NT2/D1 (cell line): Measurements from ENCODE around the gene C1orf174.
"Not testable (repeated sequence)": the region's sequence is repeated elsewhere in the genome, so short reads cannot be mapped to it uniquely, and the experiment has no call there.

ENCODE experiments used
- DNase-seq: peaks from one replicate; pipeline ENCODE4 v3.0.0-alpha.2; 2011; ENCODE audit warnings: low read depth, low spot score
- H3K27me3 ChIP-seq: 2 replicates; pipeline ENCODE4 v1.6.0; 2011; ENCODE audit warnings: mild to moderate bottlenecking; ENCODE audit not compliant: insufficient read length, insufficient read depth
- H3K36me3 ChIP-seq: 2 replicates; pipeline ENCODE4 v1.6.1; 2011; ENCODE audit warnings: mild to moderate bottlenecking, low read length, mixed read lengths; ENCODE audit not compliant: insufficient read depth, insufficient read length
- H3K4me1 ChIP-seq: 2 replicates; pipeline ENCODE4 v1.5.1; 2011; ENCODE audit not compliant: insufficient read depth, insufficient read length
- H3K4me3 ChIP-seq: 2 replicates; pipeline ENCODE4 v1.5.1; 2011; ENCODE audit warnings: low read depth; ENCODE audit not compliant: insufficient read length
- H3K9ac ChIP-seq: 2 replicates; pipeline ENCODE4 v1.6.0; 2011; ENCODE audit warnings: low read depth; ENCODE audit not compliant: insufficient read length
- H3K9me3 ChIP-seq: 2 replicates; pipeline ENCODE4 v1.5.1; 2011; ENCODE audit warnings: mild to moderate bottlenecking, low read length; ENCODE audit not compliant: insufficient read depth
- SUZ12 ChIP-seq: IDR thresholded peaks from 2 replicates; pipeline ENCODE4 v1.6.1; 2011; ENCODE audit not compliant: insufficient read length, insufficient read depth; ENCODE audit errors: extremely low read depth
- YY1 ChIP-seq: IDR thresholded peaks from 2 replicates; pipeline ENCODE4 v1.6.1; 2011; ENCODE audit not compliant: insufficient read length, insufficient read depth
- ZNF274 ChIP-seq: IDR thresholded peaks from 2 replicates; pipeline ENCODE4 v1.6.1; 2011; ENCODE audit warnings: mild to moderate bottlenecking, low read depth, low read length

C1orf174 gene

GRCh38 chr1:3924186-3924824 lies 24.2 kb upstream of the C1orf174 start:
- Histone ChIP-seq H3K36me3 (no peaks in the 10 kb centered on the region), H3K4me3 (no peak overlapping the region), H3K9ac (no peak overlapping the region), H3K4me1 (no peaks in the 10 kb centered on the region), H3K27me3 (no peaks in the 10 kb centered on the region), H3K9me3 (no peaks in the 10 kb centered on the region)
- DNase-seq, result no peak
- TF ChIP-seq SUZ12 (no peak), YY1 (no peak), ZNF274 (no peak)

DNA sequence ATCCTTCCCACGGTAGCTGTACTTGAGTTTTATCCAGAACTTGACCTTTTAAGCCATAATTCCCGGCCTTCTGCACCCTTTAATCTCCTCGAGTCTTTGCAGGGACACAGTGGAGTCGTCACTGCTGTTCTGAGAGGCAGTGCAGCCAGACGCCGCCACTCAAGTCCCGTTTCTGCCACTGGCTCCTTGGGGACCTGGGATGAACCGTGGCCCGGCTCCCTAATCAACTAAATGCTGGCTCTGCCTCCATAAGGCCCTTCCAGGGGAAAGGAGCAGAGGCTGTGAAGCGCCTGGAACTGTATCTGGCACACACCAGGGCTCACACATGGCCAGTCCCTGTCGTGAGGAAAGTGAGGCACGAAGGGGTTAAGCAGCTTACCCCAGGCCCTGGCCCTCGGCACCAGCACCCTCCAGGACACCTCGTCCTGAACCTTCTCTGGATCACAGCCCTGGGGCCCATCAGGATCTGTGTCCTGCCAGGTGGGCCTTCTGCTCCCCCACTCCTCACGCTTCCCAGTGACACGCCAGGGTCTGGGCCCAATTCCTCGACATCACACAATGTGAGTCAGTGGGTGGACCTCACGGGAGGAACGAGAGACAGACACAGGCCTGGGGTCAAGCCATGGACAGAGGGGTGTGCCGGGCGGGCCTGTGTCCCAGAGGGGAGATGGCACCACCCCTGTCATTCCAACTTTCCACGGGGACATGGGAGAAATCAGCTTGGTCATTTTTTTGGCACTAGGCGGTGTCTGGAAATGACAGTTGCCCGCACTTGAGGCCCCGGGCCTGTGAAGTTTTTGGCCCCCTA lies 23.5 kb upstream of the C1orf174 start:
- Histone ChIP-seq H3K9ac (no peak overlapping the region), H3K4me1 (no peaks in the 10 kb centered on the region), H3K9me3 (no peaks in the 10 kb centered on the region), H3K27me3 (no peaks in the 10 kb centered on the region), H3K4me3 (no peak overlapping the region), H3K36me3 (no peaks in the 10 kb centered on the region)
- DNase-seq, result no peak
- TF ChIP-seq SUZ12 (no peak), YY1 (no peak), ZNF274 (no peak)

GRCh38 chr1:3922851-3923250 lies 22.8 kb upstream of the C1orf174 start:
- H3K9ac ChIP-seq, result no peak overlapping the region
- no peak overlapping the region for H3K4me3 ChIP-seq
- no peaks in the 10 kb centered on the region for H3K27me3 ChIP-seq

GRCh38 chr1:3922201-3922725 lies 22.2 kb upstream of the C1orf174 start:
- peaks cover 6% of the 10 kb centered on the region; the same call in 1 of the 2 replicates for H3K9me3 ChIP-seq
- TF ChIP-seq ZNF274 (no peak), SUZ12 (no peak), YY1 (no peak)
- no peak for DNase-seq
- no peaks in the 10 kb centered on the region for H3K36me3 ChIP-seq
- H3K4me1 ChIP-seq, result peaks cover 2% of the 10 kb centered on the region
- H3K4me3 ChIP-seq, result no peak overlapping the region
- H3K27me3 ChIP-seq, result no peaks in the 10 kb centered on the region
- no peak overlapping the region for H3K9ac ChIP-seq

More at GRCh38 chr1:3922851-3923250, 22.8 kb upstream of the C1orf174 start:
- peaks cover 3% of the 10 kb centered on the region; the same call in 1 of the 2 replicates for H3K9me3 ChIP-seq
- TF ChIP-seq ZNF274 (no peak), YY1 (no peak)
- no peaks in the 10 kb centered on the region for H3K4me1 ChIP-seq
- DNase-seq, result no peak
- H3K36me3 ChIP-seq, result no peaks in the 10 kb centered on the region

DNA sequence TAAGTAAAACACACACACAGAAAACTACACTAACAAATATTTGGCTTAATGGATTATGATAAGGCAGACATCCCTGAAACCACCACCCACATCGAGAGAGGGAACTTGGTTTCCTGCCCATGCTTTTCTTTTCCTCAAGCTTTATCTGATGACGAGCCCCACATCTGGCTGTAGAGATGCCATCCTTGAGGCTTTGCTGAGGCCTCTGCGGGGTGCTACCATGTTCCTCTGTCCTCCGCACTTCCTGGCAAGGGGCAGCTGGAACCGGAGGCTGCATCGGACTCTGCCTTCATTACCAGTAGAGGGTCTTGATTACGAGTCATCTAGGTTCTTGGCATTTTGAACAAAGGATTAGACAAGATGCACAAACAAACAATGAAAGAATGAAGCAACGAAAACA lies 21.7 kb upstream of the C1orf174 start:
- TF ChIP-seq ZNF274 (no peak), SUZ12 (no peak), YY1 (no peak)
- Histone ChIP-seq H3K36me3 (no peaks in the 10 kb centered on the region), H3K4me1 (peaks cover 2% of the 10 kb centered on the region), H3K4me3 (no peak overlapping the region), H3K27me3 (no peaks in the 10 kb centered on the region), H3K9me3 (peaks cover 6% of the 10 kb centered on the region; the same call in 1 of the 2 replicates), H3K9ac (no peak overlapping the region)
- DNase-seq, result no peak

DNA sequence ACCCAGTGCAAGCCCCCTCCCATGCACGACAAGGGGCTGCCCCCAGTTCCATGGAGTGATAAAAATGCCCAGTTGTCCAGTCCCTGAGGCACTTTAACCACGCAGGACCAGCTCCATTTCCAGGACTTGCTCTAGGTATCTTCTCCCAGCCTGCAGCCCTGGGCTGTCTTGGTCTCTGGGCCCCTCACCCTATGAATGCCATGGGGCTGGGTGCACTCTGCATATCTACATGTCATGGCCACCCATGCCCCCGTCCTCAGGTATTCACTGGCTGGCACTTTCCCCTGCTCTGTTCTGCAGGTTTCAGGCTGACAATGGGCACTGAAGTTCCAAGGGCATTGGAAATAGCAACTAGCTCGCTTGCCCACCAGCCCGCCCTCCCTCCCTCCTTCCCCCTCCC lies 19.6 kb upstream of the C1orf174 start:
- Histone ChIP-seq H3K9ac (no peak overlapping the region), H3K9me3 (peaks cover 6% of the 10 kb centered on the region; the same call in 1 of the 2 replicates), H3K36me3 (no peaks in the 10 kb centered on the region), H3K4me1 (peaks cover 2% of the 10 kb centered on the region), H3K27me3 (no peaks in the 10 kb centered on the region), H3K4me3 (no peak overlapping the region)
- no peak for TF ChIP-seq SUZ12
- no peak for TF ChIP-seq YY1
- TF ChIP-seq ZNF274, result no peak
- DNase-seq, result no peak

- H3K4me1 ChIP-seq, result peaks cover 2% of the 10 kb centered on the region
- no peaks in the 10 kb centered on the region for H3K27me3 ChIP-seq
- H3K9me3 ChIP-seq, result peaks cover 6% of the 10 kb centered on the region; the same call in 1 of the 2 replicates
- no peak overlapping the region for H3K9ac ChIP-seq
- DNase-seq, result no peak
- H3K4me3 ChIP-seq, result no peak overlapping the region
- TF ChIP-seq ZNF274 (no peak), SUZ12 (no peak), YY1 (no peak)
- H3K36me3 ChIP-seq, result no peaks in the 10 kb centered on the region
Measured at GRCh38 chr1:3918966-3919611, 19.0 kb upstream of the C1orf174 start.

DNA sequence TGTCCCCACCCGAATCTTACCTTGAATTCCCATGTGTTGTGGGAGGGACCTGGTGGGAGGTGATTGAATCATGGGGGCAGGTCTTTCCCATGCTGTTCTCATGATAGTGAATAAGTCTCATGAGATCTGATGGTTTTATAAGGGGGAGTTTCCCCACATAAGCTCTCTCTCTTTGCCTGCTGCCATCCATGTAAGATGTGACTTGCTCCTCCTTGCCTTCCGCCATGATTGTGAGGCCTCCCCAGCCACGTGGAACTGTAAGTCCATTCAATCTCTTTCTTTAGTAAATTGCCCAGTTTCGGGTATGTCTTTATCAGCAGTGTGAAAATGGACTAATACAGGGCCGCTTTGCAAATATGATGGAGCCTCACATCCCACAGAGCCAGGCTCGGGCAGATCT lies 18.3 kb upstream of the C1orf174 start:
- not testable (repeated sequence) for H3K4me3 ChIP-seq, H3K9me3 ChIP-seq, DNase-seq, H3K9ac ChIP-seq, H3K36me3 ChIP-seq, H3K4me1 ChIP-seq, H3K27me3 ChIP-seq
